Fibroblast of pulmonary artery (primary cell): ENCODE data around the gene SNCAIP.
"Not testable (repeated sequence)": the region's sequence is repeated elsewhere in the genome, so short reads cannot be mapped to it uniquely, and the experiment has no call there.

Experiments used
- DNase-seq: peaks from one replicate; pipeline ENCODE4 v3.0.0-alpha.2; 2010; ENCODE audit warnings: low read depth
- H3K4me3 ChIP-seq: replicated peaks from 2 replicates; pipeline ENCODE4 v1.5.1; 2011; ENCODE audit warnings: low read depth, mild to moderate bottlenecking, control low read depth, low read length, moderate library complexity
- TF ChIP-seq, protein P1 (sequence below): IDR thresholded peaks from 2 replicates; pipeline ENCODE4 v1.5.1; 2011; ENCODE audit warnings: mild to moderate bottlenecking, control low read depth, low read length, inconsistent platforms; ENCODE audit errors: missing control alignments

Gene SNCAIP

DNA sequence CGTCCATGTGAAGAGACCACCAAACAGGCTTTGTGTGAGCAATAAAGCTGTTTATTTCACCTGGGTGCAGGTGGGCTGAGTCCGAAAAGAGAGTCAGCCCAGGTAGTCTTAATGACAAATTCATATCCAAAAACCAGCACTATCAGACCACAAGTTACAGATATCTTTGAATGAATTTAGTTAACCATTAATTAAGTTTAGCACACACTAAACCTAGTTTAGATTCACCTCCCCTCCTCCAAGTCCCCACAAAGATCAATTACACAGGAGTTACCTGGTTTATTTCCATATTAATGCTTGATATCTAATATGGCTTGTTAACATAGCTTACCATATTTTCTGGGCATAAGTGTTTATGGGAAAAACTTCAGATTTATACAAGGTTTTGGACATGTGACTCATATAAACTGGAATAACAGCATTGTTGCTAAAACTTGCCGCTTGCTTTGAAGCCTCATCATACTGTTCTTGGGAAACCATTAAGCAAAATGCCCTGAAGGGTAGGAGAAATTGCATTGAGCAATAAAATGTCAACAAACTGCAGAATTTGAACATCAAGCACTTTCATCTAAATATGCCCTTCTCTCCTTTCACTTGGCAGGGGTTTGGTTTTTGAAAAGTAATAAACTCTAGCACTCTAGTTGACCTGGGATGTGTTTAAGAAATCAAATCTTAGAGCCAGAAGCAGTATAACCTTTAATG is 166.9 kb downstream of the SNCAIP start:
- H3K4me3 ChIP-seq = no peak overlapping the region
- DNase-seq = peak; percentile 22
- TF ChIP-seq, protein P1, sequence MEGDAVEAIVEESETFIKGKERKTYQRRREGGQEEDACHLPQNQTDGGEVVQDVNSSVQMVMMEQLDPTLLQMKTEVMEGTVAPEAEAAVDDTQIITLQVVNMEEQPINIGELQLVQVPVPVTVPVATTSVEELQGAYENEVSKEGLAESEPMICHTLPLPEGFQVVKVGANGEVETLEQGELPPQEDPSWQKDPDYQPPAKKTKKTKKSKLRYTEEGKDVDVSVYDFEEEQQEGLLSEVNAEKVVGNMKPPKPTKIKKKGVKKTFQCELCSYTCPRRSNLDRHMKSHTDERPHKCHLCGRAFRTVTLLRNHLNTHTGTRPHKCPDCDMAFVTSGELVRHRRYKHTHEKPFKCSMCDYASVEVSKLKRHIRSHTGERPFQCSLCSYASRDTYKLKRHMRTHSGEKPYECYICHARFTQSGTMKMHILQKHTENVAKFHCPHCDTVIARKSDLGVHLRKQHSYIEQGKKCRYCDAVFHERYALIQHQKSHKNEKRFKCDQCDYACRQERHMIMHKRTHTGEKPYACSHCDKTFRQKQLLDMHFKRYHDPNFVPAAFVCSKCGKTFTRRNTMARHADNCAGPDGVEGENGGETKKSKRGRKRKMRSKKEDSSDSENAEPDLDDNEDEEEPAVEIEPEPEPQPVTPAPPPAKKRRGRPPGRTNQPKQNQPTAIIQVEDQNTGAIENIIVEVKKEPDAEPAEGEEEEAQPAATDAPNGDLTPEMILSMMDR = no peak

DNA sequence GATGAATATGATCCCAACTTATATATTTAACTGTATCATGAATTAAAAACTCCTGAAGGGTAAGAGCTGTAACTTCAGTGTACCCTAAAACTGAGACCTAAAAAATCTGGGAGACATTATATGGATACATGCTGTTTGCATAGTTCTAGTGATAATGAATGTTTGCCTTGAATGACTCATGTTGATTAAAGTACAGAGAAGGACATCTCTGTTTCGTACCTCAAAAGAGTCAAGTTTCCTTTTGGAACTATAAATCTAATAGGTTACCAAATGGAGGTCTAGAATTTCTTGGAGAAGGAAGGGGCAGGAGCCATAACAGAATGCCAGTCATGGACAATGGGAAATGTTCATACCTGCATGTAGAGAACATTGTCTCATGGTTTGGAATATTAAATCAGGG is 168.1 kb downstream of the SNCAIP start:
- TF ChIP-seq, protein P1 = no peak
- no peak for DNase-seq
- no peak overlapping the region for H3K4me3 ChIP-seq

DNA sequence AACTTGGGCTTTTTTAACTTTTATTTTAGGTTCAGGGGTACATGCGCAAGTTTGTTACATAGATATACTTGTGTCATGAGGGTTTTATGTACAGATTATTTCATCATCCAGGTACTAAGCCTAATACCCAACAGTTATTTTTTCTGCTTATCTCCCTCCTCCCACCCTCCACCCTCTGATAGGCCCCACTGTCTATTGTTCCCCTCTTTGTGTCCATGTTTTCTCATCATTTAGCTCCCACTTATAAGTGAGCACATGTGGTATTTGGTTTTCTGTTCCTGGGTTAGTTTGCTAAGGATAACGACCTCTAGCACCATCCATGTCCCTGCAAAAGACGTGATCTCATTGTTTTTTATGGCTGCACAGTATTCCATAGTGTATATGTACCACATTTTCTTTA is 172.1 kb downstream of the SNCAIP start:
- DNase-seq = no peak
- TF ChIP-seq, protein P1 = no peak
- no peak overlapping the region for H3K4me3 ChIP-seq

DNA sequence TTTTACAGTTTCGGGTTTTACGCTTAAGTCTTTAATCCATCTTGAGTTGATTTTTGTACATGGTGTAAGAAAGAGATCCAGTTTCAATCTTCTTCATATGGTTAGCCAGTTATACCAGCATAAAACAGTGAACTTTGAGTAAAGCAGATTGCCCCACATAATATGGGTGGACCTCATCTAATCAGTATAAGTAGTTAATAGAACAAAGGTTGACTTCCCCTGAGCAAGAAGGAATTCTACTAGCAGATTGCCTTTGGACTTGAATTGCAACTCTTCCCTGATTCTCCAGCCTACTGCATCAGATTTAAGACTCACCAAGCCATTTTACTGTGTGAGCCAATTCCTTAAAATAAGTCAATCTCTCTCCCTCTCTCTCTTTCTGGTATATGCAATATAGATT is 173.2 kb downstream of the SNCAIP start:
- TF ChIP-seq, protein P1 = no peak
- DNase-seq = no peak

DNA sequence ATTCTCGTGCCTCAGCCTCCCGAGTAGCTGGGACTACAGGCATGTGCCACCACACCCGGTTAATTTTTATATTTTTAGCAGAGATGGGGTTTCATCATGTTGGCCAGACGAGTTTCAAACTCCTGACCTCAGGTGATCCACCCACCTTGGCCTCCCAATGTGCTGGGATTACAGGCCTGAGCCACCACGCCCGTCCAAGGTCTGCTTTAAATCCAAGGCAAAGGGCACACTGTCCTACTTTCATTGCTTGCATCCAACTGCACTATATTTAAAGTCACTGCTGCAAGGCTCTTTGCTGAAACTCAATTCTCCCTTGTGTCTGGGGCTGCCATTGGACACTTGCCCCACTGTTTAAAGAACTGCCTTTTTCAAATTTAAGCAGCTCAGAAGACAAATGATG is 174.6 kb downstream of the SNCAIP start:
- not testable (repeated sequence) for DNase-seq, H3K4me3 ChIP-seq

More for the DNA sequence above, 173.2 kb downstream of the SNCAIP start:
- H3K4me3 ChIP-seq = no peak overlapping the region

DNA sequence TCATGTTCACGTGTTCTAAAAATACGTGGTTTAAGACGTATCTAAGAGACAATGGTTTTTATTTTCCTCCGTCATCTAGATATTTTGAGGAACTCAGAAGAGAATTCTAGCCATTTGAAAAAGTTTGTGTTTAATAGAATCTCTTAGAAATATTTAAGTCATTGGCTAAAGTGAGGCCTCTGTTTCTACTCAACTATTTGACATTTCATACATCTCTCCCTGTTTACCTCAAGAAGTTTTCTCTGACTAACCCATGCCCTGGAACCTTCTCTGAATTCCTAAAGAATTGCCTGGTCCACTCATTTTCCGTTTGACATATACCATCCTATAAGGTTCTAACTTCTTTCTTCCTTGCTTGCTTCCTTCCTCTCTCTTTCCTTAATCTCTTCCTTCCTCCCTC is 178.7 kb downstream of the SNCAIP start:
- TF ChIP-seq, protein P1 = no peak
- DNase-seq = no peak
- no peak overlapping the region for H3K4me3 ChIP-seq

DNA sequence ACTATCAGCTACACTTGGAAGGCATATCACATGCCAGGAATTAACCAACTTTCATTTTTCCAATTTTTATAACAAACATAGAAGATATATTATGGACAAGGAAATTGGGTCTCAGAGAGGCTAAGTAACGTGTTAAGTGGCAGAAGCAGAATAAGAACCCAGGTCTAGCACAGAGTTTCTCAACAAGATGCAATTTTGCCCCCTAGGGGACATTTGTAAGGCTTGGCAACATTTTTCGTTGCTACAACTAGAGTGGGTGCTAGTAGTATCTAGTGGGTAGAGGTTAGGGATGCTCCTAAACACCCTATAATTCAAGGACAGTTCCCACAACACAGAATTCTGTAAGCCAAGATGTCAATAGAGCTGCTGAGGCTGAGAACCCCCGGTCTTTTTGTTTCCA is 180.6 kb downstream of the SNCAIP start:
- TF ChIP-seq, protein P1 = peak; percentile 28
- peak; percentile 21 for DNase-seq
- H3K4me3 ChIP-seq = no peak overlapping the region
